ENCODE results near the gene EIF1AX. TPM values are rescaled to one million over a fixed set of nuclear protein-coding genes. Genes with fewer than 3 reads are reported as not detected.

EIF1AX gene
- total and polyA plus RNA-seq, 9 of the 15 experiments (the other 6 are each of a cell fraction or from before 2014, with no cell fraction given) = 54.2 to 178 (median 73.5) TPM

GRCh38 chrX:20143111-20143510, 1.5 kb upstream of the EIF1AX start (continued):
- TF ChIP-seq, protein P1, sequence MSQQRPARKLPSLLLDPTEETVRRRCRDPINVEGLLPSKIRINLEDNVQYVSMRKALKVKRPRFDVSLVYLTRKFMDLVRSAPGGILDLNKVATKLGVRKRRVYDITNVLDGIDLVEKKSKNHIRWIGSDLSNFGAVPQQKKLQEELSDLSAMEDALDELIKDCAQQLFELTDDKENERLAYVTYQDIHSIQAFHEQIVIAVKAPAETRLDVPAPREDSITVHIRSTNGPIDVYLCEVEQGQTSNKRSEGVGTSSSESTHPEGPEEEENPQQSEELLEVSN (IDR thresholded peaks at IDR 0.05; ENCODE audit: borderline replicate concordance in 1 of 2, extremely low read depth in 1 of 2, insufficient read depth in 1 of 2, insufficient read length in 1 of 2, low read depth in 1 of 2, low read length in 1 of 2, poor library complexity in 1 of 2, severe bottlenecking in 1 of 2) = peak in 1 of 2 experiments; percentile 32
- TF ChIP-seq TEAD2 (tag; IDR thresholded peaks at IDR 0.05) = no peak
- no peak for TF ChIP-seq ZNF518B (CRISPR knock-in tag; IDR thresholded peaks at IDR 0.05)
- TF ChIP-seq, protein P2, sequence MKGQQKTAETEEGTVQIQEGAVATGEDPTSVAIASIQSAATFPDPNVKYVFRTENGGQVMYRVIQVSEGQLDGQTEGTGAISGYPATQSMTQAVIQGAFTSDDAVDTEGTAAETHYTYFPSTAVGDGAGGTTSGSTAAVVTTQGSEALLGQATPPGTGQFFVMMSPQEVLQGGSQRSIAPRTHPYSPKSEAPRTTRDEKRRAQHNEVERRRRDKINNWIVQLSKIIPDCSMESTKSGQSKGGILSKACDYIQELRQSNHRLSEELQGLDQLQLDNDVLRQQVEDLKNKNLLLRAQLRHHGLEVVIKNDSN (CRISPR knock-in tag; IDR thresholded peaks at IDR 0.05) = no peak
- TF ChIP-seq, protein P3, sequence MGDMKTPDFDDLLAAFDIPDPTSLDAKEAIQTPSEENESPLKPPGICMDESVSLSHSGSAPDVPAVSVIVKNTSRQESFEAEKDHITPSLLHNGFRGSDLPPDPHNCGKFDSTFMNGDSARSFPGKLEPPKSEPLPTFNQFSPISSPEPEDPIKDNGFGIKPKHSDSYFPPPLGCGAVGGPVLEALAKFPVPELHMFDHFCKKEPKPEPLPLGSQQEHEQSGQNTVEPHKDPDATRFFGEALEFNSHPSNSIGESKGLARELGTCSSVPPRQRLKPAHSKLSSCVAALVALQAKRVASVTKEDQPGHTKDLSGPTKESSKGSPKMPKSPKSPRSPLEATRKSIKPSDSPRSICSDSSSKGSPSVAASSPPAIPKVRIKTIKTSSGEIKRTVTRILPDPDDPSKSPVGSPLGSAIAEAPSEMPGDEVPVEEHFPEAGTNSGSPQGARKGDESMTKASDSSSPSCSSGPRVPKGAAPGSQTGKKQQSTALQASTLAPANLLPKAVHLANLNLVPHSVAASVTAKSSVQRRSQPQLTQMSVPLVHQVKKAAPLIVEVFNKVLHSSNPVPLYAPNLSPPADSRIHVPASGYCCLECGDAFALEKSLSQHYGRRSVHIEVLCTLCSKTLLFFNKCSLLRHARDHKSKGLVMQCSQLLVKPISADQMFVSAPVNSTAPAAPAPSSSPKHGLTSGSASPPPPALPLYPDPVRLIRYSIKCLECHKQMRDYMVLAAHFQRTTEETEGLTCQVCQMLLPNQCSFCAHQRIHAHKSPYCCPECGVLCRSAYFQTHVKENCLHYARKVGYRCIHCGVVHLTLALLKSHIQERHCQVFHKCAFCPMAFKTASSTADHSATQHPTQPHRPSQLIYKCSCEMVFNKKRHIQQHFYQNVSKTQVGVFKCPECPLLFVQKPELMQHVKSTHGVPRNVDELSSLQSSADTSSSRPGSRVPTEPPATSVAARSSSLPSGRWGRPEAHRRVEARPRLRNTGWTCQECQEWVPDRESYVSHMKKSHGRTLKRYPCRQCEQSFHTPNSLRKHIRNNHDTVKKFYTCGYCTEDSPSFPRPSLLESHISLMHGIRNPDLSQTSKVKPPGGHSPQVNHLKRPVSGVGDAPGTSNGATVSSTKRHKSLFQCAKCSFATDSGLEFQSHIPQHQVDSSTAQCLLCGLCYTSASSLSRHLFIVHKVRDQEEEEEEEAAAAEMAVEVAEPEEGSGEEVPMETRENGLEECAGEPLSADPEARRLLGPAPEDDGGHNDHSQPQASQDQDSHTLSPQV (IDR thresholded peaks at IDR 0.05) = peak; percentile 68
- TF ChIP-seq VEZF1 (CRISPR knock-in tag; IDR thresholded peaks at IDR 0.05) = no peak
- no peak for TF ChIP-seq ZKSCAN1 (IDR thresholded peaks at IDR 0.05; ENCODE audit: low read depth, low read length)
- TF ChIP-seq FOSL1 (tag; conservative IDR thresholded peaks at IDR 0.05) = no peak
- no peak for TF ChIP-seq CCAR2 (IDR thresholded peaks at IDR 0.05; ENCODE audit: low read depth, low read length)
- TF ChIP-seq KLF1 (tag; IDR thresholded peaks at IDR 0.05) = no peak
